GM23338 (cell line): ENCODE data around the gene TFDP3. TPM values are rescaled to one million over a fixed set of nuclear protein-coding genes. Genes with fewer than 3 reads are reported as not detected.

Source experiments
- ATAC-seq: fragments of 200-7000 bp; cut with Tn5 transposase; 3 replicates; pipeline ENCODE4 v1.9.1; 2020
- DNase-seq: peaks from one replicate; pipeline ENCODE4 v3.0.0-alpha.2; 2015; ENCODE audit warnings: low spot score
- H2AFZ ChIP-seq: fragments of 200-600 bp; sonication (generic); 2 replicates; pipeline ENCODE4 v1.8.0; 2016; ENCODE audit warnings: antibody characterized with exemption, mild to moderate bottlenecking, moderate library complexity
- H3F3A ChIP-seq: fragments of 200-600 bp; sonication (generic); replicated peaks from 2 replicates; pipeline ENCODE4 v1.8.0; 2017; ENCODE audit warnings: antibody characterized with exemption, mixed run types, low read depth
- H3K27ac ChIP-seq: fragments of 200-600 bp; sonication (generic); 2 replicates; pipeline ENCODE4 v1.6.1; 2016; ENCODE audit warnings: low read depth
- H3K27me3 ChIP-seq: fragments of 200-600 bp; sonication (generic); 2 replicates; pipeline ENCODE4 v1.8.0; 2016; ENCODE audit warnings: mild to moderate bottlenecking, mixed run types, moderate library complexity; ENCODE audit not compliant: insufficient read depth
- H3K36me3 ChIP-seq: fragments of 200-600 bp; sonication (generic); 2 replicates; pipeline ENCODE4 v1.8.0; 2016; ENCODE audit warnings: mild to moderate bottlenecking; ENCODE audit not compliant: insufficient read depth
- H3K4me1 ChIP-seq: fragments of 200-600 bp; sonication (generic); 2 replicates; pipeline ENCODE4 v1.8.0; 2016; ENCODE audit warnings: mild to moderate bottlenecking, moderate library complexity; ENCODE audit not compliant: insufficient read depth
- H3K4me2 ChIP-seq: fragments of 200-600 bp; sonication (generic); 2 replicates; pipeline ENCODE4 v1.7.1; 2017; ENCODE audit warnings: mixed run types
- H3K4me3 ChIP-seq: fragments of 200-600 bp; sonication (generic); 2 replicates; pipeline ENCODE4 v1.6.1; 2016; ENCODE audit warnings: mixed run types
- H3K79me2 ChIP-seq: fragments of 200-600 bp; sonication (generic); replicated peaks from 2 replicates; pipeline ENCODE4 v1.8.0; 2017; ENCODE audit warnings: mild to moderate bottlenecking; ENCODE audit not compliant: insufficient read depth
- H3K9me2 ChIP-seq: fragments of 200-600 bp; sonication (generic); 2 replicates; pipeline ENCODE4 v1.8.0; 2017; ENCODE audit not compliant: insufficient read depth
- H4K20me1 ChIP-seq: fragments of 200-600 bp; sonication (generic); replicated peaks from 2 replicates; pipeline ENCODE4 v1.8.0; 2017; ENCODE audit warnings: mild to moderate bottlenecking; ENCODE audit not compliant: insufficient read depth
- H3K27ac Mint-ChIP-seq: 2 replicates; pipeline ENCODE4 v1.8.0; 2020; ENCODE audit warnings: inconsistent platforms, mild to moderate bottlenecking, moderate library complexity, mixed read lengths
- H3K27me3 Mint-ChIP-seq: 3 replicates; pipeline ENCODE4 v1.8.0; 2022; ENCODE audit warnings: low read depth, mild to moderate bottlenecking, moderate library complexity, mixed read lengths, inconsistent platforms; ENCODE audit not compliant: insufficient read depth, poor library complexity
- H3K36me3 Mint-ChIP-seq: 3 replicates; pipeline ENCODE4 v1.8.0; 2021; ENCODE audit warnings: low read depth, mild to moderate bottlenecking, inconsistent platforms, moderate library complexity, mixed read lengths
- H3K4me1 Mint-ChIP-seq: 3 replicates; pipeline ENCODE4 v1.8.0; 2020; ENCODE audit warnings: mild to moderate bottlenecking, inconsistent platforms, mixed read lengths
- H3K4me3 Mint-ChIP-seq: 3 replicates; pipeline ENCODE4 v1.8.0; 2021; ENCODE audit warnings: moderate library complexity, mild to moderate bottlenecking, inconsistent platforms, mixed read lengths
- H3K9me3 Mint-ChIP-seq: 3 replicates; pipeline ENCODE4 v1.8.0; 2020; ENCODE audit warnings: moderate library complexity, mild to moderate bottlenecking, inconsistent platforms, mixed read lengths
- ETS1 ChIP-seq: IDR thresholded peaks from 2 replicates; pipeline ENCODE4 v1.6.1; 2016; ENCODE audit warnings: antibody characterized with exemption
- EZH2 ChIP-seq: fragments of 200-600 bp; sonication (generic); IDR thresholded peaks from one replicate; pipeline ENCODE4 v1.8.0; 2017; ENCODE audit warnings: antibody characterized with exemption, mild to moderate bottlenecking, low read depth; ENCODE audit not compliant: unreplicated experiment
- EZH2phosphoT487 ChIP-seq: fragments of 200-600 bp; sonication (generic); IDR thresholded peaks from one replicate; pipeline ENCODE4 v1.8.1; 2018; ENCODE audit warnings: antibody characterized with exemption; ENCODE audit not compliant: unreplicated experiment
- NANOG ChIP-seq: IDR thresholded peaks from 2 replicates; pipeline ENCODE4 v1.6.1; 2016; ENCODE audit warnings: antibody characterized with exemption, borderline replicate concordance
- polyA plus RNA-seq: library from polyadenylated mRNA; unstranded; fragments of >200 nt; fragmentation: Nextera tagmentation; extraction: Ambion mirVana; gene quantifications from 2 replicates; pipeline ENCODE4 v1.2.1, GENCODE V29; 2016
- total RNA-seq: library from RNA; depleted of rRNA; stranded (reverse); fragments of >200 nt; shearing (Covaris generic); gene quantifications from 2 replicates; pipeline ENCODE4 v1.2.3, GENCODE V29; 2014
- TF ChIP-seq, protein P1 (sequence below): fragments of 250-450 bp; sonication (Bioruptor Pico); IDR thresholded peaks from 2 replicates; pipeline ENCODE4 v1.5.0; 2020; ENCODE audit warnings: mild to moderate bottlenecking, moderate library complexity

The TFDP3 gene
- total and polyA plus RNA-seq, 2 experiments from 2014 or later: not detected

- H3K79me2 ChIP-seq: no peaks in the 10 kb centered on the region
- H3K4me3 ChIP-seq: no peak overlapping the region
- DNase-seq (peak; percentile 23), ATAC-seq (peak; percentile 66)
- TF ChIP-seq ETS1: no peak
- no peak for TF ChIP-seq NANOG
- no peak for TF ChIP-seq EZH2
- TF ChIP-seq EZH2phosphoT487: no peak
- TF ChIP-seq, protein P1, sequence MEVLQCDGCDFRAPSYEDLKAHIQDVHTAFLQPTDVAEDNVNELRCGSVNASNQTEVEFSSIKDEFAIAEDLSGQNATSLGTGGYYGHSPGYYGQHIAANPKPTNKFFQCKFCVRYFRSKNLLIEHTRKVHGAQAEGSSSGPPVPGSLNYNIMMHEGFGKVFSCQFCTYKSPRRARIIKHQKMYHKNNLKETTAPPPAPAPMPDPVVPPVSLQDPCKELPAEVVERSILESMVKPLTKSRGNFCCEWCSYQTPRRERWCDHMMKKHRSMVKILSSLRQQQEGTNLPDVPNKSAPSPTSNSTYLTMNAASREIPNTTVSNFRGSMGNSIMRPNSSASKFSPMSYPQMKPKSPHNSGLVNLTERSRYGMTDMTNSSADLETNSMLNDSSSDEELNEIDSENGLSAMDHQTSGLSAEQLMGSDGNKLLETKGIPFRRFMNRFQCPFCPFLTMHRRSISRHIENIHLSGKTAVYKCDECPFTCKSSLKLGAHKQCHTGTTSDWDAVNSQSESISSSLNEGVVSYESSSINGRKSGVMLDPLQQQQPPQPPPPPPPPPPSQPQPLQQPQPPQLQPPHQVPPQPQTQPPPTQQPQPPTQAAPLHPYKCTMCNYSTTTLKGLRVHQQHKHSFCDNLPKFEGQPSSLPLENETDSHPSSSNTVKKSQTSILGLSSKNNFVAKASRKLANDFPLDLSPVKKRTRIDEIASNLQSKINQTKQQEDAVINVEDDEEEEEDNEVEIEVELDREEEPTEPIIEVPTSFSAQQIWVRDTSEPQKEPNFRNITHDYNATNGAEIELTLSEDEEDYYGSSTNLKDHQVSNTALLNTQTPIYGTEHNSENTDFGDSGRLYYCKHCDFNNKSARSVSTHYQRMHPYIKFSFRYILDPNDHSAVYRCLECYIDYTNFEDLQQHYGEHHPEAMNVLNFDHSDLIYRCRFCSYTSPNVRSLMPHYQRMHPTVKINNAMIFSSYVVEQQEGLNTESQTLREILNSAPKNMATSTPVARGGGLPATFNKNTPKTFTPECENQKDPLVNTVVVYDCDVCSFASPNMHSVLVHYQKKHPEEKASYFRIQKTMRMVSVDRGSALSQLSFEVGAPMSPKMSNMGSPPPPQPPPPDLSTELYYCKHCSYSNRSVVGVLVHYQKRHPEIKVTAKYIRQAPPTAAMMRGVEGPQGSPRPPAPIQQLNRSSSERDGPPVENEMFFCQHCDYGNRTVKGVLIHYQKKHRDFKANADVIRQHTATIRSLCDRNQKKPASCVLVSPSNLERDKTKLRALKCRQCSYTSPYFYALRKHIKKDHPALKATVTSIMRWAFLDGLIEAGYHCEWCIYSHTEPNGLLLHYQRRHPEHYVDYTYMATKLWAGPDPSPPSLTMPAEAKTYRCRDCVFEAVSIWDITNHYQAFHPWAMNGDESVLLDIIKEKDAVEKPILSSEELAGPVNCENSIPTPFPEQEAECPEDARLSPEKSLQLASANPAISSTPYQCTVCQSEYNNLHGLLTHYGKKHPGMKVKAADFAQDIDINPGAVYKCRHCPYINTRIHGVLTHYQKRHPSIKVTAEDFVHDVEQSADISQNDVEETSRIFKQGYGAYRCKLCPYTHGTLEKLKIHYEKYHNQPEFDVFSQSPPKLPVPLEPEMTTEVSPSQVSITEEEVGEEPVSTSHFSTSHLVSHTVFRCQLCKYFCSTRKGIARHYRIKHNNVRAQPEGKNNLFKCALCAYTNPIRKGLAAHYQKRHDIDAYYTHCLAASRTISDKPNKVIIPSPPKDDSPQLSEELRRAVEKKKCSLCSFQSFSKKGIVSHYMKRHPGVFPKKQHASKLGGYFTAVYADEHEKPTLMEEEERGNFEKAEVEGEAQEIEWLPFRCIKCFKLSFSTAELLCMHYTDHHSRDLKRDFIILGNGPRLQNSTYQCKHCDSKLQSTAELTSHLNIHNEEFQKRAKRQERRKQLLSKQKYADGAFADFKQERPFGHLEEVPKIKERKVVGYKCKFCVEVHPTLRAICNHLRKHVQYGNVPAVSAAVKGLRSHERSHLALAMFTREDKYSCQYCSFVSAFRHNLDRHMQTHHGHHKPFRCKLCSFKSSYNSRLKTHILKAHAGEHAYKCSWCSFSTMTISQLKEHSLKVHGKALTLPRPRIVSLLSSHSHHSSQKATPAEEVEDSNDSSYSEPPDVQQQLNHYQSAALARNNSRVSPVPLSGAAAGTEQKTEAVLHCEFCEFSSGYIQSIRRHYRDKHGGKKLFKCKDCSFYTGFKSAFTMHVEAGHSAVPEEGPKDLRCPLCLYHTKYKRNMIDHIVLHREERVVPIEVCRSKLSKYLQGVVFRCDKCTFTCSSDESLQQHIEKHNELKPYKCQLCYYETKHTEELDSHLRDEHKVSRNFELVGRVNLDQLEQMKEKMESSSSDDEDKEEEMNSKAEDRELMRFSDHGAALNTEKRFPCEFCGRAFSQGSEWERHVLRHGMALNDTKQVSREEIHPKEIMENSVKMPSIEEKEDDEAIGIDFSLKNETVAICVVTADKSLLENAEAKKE: no peak
- no peaks in the 10 kb centered on the region for H3K27me3 ChIP-seq
- H2AFZ ChIP-seq: peak overlapping the region; percentile 74; the same call in 1 of the 2 replicates
- H3K27ac Mint-ChIP-seq: no peak overlapping the region
- H4K20me1 ChIP-seq: no peaks in the 10 kb centered on the region
- H3K36me3 Mint-ChIP-seq: no peaks in the 10 kb centered on the region
- no peaks in the 10 kb centered on the region for H3K9me2 ChIP-seq
- H3K4me1 ChIP-seq: peaks cover 9% of the 10 kb centered on the region; the same call in 1 of the 2 replicates
- H3F3A ChIP-seq: no peaks in the 10 kb centered on the region
- H3K4me2 ChIP-seq: 0 out of 2 replicates have a peak overlapping the region, but pooled peaks have one; percentile 38
- H3K9me3 Mint-ChIP-seq: no peaks in the 10 kb centered on the region
- no peaks in the 10 kb centered on the region for H3K36me3 ChIP-seq
- H3K4me3 Mint-ChIP-seq: no peak overlapping the region
- peaks cover 14% of the 10 kb centered on the region for H3K4me1 Mint-ChIP-seq
- H3K27ac ChIP-seq: 0 out of 2 replicates have a peak overlapping the region, but pooled peaks have one; percentile 6
- no peaks in the 10 kb centered on the region for H3K27me3 Mint-ChIP-seq
Measured at GRCh38 chrX:133190877-133191738, 27.0 kb downstream of the TFDP3 start.
